GM19395 (cell line): Measurements from ENCODE around the gene SCAPER.

Source experiments
- ATAC-seq: cut with Tn5 transposase; IDR thresholded peaks from one replicate; pipeline ENCODE4 v1.9.1; 2021; ENCODE audit warnings: mild to moderate bottlenecking, moderate library complexity; ENCODE audit not compliant: unreplicated experiment

The SCAPER gene

DNA sequence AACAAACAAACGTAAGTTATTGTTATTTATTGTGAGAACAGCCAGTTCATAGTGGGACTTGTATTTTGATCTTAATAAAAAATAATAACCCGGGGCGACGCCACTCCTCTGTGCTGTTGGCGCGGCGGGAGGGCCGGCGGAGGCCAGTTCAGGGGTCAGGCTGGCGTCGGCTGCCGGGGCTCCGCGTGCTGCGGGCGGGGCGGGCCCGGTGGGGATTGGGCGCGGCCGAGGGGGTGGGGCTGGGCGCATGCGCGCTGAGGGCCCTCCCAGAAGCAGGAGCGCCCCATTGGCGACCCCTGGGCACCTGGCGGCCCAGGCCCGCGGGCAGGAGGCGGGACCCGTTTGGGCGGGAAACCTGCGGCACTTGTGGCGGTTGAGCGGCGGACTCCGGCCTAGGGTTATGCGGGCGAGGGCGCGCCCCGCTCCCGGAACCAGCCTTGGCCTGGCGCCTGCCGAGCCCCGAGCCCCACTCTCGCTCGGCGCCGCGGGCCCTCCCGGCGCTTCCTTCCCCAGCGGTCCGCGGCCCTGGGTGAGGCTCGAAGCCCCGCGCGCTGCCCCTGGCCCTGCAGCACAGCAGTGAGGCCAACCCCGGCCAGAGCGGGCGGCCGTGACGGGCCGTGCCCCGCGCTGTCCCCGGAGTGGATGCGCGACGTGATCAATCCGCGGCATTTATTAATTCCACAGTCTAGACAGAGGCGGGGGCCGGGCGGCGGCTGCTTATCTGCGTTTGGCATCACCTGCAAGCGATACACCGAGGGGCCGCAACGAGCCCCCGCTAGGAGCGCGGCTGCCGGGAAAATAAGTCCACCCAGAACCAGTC, 562.5 kb downstream of the SCAPER start:
- no peak for ATAC-seq

- ATAC-seq = no peak
Observed at GRCh38 chr15:76342058-76342381, 563.1 kb downstream of the SCAPER start.

DNA sequence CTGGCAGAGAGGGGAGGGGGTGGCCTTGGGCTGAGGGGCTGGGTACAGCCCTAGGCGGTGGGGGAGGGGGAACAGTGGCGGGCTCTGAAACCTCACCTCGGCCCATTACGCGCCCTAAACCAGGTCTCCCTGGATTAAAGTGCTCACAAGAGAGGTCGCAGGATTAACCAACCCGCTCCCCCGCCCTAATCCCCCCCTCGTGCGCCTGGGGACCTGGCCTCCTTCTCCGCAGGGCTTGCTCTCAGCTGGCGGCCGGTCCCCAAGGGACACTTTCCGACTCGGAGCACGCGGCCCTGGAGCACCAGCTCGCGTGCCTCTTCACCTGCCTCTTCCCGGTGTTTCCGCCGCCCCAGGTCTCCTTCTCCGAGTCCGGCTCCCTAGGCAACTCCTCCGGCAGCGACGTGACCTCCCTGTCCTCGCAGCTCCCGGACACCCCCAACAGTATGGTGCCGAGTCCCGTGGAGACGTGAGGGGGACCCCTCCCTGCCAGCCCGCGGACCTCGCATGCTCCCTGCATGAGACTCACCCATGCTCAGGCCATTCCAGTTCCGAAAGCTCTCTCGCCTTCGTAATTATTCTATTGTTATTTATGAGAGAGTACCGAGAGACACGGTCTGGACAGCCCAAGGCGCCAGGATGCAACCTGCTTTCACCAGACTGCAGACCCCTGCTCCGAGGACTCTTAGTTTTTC, 563.6 kb downstream of the SCAPER start:
- ATAC-seq = no peak

GRCh38 chr15:76340803-76341365, 564.3 kb downstream of the SCAPER start:
- no peak for ATAC-seq

- ATAC-seq = no peak
Observed at GRCh38 chr15:76340198-76340802, 564.8 kb downstream of the SCAPER start.

DNA sequence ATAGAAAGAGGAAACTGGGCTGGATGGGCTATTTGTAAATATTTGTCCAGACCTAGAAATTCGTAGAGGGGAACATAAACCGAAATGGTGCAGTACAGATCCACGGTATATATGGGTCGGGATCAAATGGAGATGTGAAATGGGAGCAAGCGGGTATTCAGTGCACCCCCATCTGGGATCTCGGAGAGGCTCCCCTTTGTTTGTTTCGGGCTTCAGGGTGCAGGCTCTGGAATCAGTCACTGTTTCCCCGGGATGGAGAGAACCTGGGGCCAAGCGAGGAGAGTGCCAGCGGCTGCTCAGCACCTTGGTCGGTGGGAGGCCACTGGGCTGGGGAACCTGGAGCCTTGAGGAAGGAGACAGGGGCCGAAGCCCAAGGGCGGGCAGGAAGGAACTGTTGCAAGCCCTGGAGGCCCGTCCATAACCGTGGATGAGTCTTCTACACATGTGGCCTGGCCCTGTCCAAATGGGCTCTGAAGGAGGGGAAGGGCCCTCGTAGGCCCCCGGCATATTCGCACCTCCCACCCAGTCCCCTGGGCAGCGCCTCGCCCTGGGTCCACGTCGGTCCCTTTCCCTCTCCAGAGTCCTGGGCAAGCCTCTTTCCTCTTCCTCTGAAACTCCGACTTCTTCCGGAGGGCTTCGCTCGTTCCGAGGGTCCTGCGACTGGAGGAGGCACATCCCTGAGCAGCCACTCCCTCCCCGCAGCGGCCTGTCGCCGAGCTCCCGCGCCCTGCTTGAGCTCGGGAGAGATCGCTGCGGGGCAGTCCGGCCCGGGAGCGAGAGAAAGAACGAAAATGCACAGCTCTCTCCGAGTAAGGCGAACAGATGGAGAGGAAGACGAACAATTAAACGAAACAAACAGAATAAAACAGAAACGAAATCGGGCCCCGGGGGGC, 565.6 kb downstream of the SCAPER start:
- ATAC-seq = no peak

- no peak for ATAC-seq
Observed at GRCh38 chr15:76338486-76339304, 566.4 kb downstream of the SCAPER start.

DNA sequence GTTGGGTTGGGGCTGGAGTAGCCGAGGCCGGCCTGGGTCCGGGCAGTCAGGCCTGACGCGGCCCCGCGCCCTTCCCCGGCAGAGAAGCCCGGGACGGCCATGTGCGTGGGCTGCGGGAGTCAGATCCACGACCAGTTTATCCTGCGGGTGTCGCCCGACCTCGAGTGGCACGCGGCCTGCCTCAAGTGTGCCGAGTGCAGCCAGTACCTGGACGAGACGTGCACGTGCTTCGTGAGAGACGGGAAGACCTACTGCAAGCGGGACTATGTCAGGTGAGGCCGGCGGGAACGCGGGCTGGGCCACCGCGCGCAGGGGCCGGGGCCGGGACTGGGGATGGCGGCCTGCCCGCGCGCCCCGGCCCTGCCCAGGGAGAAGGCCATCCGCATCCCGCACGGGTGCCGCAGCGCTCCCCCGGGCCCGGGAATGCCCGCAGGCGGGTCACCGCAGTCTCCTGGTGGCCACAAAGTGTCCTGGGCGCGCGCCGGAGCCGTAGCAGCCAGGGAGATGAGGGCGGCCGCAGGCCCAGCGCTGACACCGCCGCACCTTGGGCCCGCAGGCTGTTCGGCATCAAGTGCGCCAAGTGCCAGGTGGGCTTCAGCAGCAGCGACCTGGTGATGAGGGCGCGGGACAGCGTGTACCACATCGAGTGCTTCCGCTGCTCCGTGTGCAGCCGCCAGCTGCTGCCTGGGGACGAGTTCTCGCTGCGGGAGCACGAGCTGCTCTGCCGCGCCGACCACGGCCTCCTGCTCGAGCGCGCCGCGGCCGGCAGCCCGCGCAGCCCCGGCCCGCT, 567.2 kb downstream of the SCAPER start:
- no peak for ATAC-seq

DNA sequence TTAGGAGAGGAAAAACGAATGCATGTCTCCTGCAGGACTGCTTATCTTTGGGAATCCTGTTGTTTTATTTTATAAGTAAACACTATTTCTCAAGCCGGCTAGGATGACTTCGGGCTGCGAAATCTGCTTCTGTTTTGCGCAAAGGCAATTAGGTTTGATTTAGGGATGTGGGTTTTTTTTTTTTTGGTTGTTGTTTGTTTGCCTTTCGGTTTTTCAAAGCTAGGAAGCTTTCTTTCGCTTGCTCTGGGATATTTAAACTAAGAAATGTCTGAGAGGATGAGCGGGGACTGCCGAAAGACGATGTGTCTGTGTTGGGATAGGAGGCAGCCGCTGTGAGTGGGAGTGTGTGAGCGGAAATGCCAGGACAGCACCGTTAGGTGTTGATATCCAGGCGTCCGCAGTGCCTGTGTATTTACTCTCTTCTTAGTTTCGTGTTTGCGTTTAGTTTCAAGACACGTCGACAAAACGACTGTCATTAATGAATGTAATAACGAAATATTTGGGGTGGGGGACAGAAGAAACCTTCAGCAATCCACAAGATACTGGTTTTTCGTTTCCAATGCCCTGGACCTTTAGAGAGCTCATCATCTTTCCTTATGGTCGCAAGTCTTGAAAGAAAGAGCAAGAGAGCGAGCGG, 568.0 kb downstream of the SCAPER start:
- ATAC-seq = no peak

GRCh38 chr15:76336254-76337058, 568.7 kb downstream of the SCAPER start, which contains the start of gene ISL2:
ISL2 (plus strand) TSS chr15:76336773; CDS start chr15:76336884, 111 bp downstream.
- peak; percentile 49 for ATAC-seq

DNA sequence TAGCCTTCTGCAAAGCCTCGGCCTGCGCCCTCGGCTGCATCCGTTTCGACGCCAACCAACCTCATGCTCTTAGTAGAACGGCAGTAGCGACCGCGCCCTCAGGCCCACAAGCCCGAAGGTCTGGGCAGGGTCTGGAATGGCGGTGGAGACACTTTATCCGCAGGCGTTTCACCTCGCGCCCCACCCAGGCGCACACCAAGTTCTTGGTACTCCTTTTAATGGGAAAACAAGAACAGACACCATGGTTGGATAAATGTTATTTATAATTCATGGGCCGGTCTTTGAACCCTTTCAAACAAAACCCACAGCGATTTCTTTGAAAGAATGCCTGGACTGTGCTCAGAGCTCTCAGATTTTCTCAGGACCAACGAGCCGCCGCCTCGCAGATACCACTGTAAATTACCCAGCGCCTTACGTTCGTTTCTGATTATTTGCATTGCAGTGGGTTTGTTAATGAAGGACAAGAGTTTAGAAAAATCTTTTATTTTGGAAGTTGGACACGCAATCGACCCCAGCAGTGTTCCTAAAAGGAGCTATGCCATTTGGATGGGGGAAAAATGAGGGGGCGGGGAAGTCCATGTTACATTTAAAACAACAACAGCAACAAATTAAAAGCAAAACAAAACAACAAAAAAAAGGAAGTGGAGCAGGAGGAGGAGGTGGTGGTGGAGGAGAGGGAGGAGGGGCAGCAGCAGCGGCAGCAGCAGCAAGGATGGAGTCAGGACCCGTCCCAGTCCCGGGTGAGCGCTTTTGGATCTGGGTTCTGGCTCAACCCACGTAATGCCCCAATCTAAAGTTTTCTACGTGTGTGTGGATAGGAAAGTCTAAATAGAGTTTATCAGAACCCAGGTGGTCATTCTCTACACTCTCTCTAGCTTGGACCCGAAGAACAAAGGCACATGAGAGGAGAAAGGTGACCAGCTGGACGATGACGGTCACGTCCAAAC, 569.6 kb downstream of the SCAPER start:
- ATAC-seq = no peak

GRCh38 chr15:76334438-76335306, 570.5 kb downstream of the SCAPER start:
- no peak for ATAC-seq

- no peak for ATAC-seq
Observed at GRCh38 chr15:76333720-76334437, 571.3 kb downstream of the SCAPER start.

GRCh38 chr15:76333309-76333708, 571.8 kb downstream of the SCAPER start:
- ATAC-seq = no peak

GRCh38 chr15:76332796-76333195, 572.3 kb downstream of the SCAPER start:
- ATAC-seq = no peak
